Measurements from ENCODE around the gene PDCD11.

DNA sequence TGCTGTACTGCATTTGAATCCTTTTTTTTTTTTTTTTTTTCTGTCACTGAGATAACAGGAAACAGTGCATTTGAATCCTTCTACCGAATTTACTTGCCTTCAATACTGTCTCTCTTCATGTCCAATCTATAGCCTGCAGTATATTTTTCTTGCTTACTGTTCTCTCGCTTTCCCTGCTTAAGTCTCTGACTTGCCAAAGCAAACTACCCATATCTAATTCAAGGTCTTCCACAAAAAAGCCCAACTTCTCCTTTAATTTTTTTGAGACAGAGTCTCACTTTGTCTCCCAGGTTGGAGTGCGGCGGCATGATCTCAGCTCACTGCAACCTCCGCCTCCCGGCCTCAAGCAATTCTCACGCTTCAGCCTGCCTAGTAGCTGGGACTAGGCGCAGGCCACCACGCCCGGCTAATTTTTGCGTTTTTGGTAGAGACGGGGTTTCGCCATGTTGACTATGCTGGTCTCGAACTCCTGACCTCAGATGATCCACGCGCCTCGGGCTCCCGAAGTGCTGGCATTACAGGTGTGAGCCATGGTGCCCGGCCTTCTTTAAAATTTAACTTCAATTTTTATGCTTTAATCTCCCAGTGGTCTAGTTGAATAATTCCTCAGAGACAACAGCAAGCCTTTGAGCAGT is 882 bp downstream of the PDCD11 start:
- TF ChIP-seq, protein P1, sequence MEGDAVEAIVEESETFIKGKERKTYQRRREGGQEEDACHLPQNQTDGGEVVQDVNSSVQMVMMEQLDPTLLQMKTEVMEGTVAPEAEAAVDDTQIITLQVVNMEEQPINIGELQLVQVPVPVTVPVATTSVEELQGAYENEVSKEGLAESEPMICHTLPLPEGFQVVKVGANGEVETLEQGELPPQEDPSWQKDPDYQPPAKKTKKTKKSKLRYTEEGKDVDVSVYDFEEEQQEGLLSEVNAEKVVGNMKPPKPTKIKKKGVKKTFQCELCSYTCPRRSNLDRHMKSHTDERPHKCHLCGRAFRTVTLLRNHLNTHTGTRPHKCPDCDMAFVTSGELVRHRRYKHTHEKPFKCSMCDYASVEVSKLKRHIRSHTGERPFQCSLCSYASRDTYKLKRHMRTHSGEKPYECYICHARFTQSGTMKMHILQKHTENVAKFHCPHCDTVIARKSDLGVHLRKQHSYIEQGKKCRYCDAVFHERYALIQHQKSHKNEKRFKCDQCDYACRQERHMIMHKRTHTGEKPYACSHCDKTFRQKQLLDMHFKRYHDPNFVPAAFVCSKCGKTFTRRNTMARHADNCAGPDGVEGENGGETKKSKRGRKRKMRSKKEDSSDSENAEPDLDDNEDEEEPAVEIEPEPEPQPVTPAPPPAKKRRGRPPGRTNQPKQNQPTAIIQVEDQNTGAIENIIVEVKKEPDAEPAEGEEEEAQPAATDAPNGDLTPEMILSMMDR (IDR thresholded peaks at IDR 0.05) = no peak
- no peak for TF ChIP-seq POLR2AphosphoS5 (IDR thresholded peaks at IDR 0.05)
- no peak for TF ChIP-seq POLR2A (IDR thresholded peaks at IDR 0.05; ENCODE audit: low read depth)
- no peak for TF ChIP-seq EP300 (IDR thresholded peaks at IDR 0.05)

Measured in esophagus muscularis mucosa (tissue), 4 donors.